ENCODE measurements around the gene FBLN1. TPM values are rescaled to one million over a fixed set of nuclear protein-coding genes. Genes with fewer than 3 reads are reported as not detected.
"Not testable (repeated sequence)": the region's sequence is repeated elsewhere in the genome, so short reads cannot be mapped to it uniquely, and the experiment has no call there.

FBLN1 gene
- total RNA-seq, 2 donors from 2014 or later: 226 to 305 TPM

DNA sequence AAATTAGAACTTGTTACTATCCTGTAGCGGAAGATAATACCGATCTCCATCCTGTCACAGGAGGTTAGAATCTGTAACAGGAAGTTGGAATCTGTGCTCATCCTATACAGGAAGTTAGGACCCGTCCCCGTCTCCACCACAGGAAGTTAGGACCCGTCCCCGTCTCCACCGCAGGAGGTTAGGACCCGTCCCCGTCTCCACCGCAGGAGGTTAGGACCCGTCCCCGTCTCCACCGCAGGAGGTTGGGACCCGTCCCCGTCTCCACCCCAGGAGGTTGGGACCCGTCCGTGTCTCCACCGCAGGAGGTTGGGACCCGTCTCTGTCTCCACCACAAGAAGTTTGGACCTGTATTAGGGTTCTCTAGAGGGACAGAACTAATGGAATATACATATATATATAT lies 52.2 kb downstream of the FBLN1 start:
- peaks cover 1% of the 10 kb centered on the region for H3K4me1 Mint-ChIP-seq
- Histone ChIP-seq H3K27ac (ENCODE audit: low read depth, low read length) (no peak overlapping the region), H3K9me3 (ENCODE audit: control insufficient read depth, low read length) (peaks cover 17% of the 10 kb centered on the region), H3K9ac (ENCODE audit: extremely low read depth, low read length, poor library complexity, severe bottlenecking) (no peak overlapping the region), H3K4me3 (ENCODE audit: low read length) (no peak overlapping the region), H3K36me3 (ENCODE audit: control insufficient read depth, insufficient read depth, low read length) (peaks cover 86% of the 10 kb centered on the region), H3K27me3 (ENCODE audit: control insufficient read depth, insufficient read depth, low read length, poor library complexity, severe bottlenecking) (no peaks in the 10 kb centered on the region), H3K4me1 (ENCODE audit: control insufficient read depth, insufficient read depth, low read length) (no peaks in the 10 kb centered on the region)
- no peak overlapping the region for H3K4me3 Mint-ChIP-seq
- H3K36me3 Mint-ChIP-seq (ENCODE audit: low read depth): peaks cover 72% of the 10 kb centered on the region
- peaks cover 21% of the 10 kb centered on the region for H3K9me3 Mint-ChIP-seq
- no peak for DNase-seq
- WGBS, 2 experiments (ENCODE audit: insufficient coverage in 1 of 2, insufficient read length in 1 of 2): 92 to 95% methylated on average over 6 to 19 of the region's 19 CpGs
- no peaks in the 10 kb centered on the region for H3K27me3 Mint-ChIP-seq (ENCODE audit: insufficient read depth)
- H3K27ac Mint-ChIP-seq: no peak overlapping the region
- TF ChIP-seq, protein P1, sequence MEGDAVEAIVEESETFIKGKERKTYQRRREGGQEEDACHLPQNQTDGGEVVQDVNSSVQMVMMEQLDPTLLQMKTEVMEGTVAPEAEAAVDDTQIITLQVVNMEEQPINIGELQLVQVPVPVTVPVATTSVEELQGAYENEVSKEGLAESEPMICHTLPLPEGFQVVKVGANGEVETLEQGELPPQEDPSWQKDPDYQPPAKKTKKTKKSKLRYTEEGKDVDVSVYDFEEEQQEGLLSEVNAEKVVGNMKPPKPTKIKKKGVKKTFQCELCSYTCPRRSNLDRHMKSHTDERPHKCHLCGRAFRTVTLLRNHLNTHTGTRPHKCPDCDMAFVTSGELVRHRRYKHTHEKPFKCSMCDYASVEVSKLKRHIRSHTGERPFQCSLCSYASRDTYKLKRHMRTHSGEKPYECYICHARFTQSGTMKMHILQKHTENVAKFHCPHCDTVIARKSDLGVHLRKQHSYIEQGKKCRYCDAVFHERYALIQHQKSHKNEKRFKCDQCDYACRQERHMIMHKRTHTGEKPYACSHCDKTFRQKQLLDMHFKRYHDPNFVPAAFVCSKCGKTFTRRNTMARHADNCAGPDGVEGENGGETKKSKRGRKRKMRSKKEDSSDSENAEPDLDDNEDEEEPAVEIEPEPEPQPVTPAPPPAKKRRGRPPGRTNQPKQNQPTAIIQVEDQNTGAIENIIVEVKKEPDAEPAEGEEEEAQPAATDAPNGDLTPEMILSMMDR (conservative IDR thresholded peaks at IDR 0.05): no peak

GRCh38 chr22:45557926-45558325 lies 55.2 kb downstream of the FBLN1 start:
- Mint-ChIP-seq H3K9me3 (peaks cover 40% of the 10 kb centered on the region), H3K36me3 (ENCODE audit: low read depth) (peaks cover 78% of the 10 kb centered on the region)
- not testable (repeated sequence) for H3K9ac ChIP-seq (ENCODE audit: extremely low read depth, low read length, poor library complexity, severe bottlenecking); H3K27me3 ChIP-seq (ENCODE audit: control insufficient read depth, insufficient read depth, low read length, poor library complexity, severe bottlenecking); H3K4me1 ChIP-seq (ENCODE audit: control insufficient read depth, insufficient read depth, low read length); DNase-seq; H3K4me3 ChIP-seq (ENCODE audit: low read length); H3K27ac ChIP-seq (ENCODE audit: low read depth, low read length); H3K27me3 Mint-ChIP-seq (ENCODE audit: insufficient read depth); H3K4me1 Mint-ChIP-seq; H3K27ac Mint-ChIP-seq; H3K4me3 Mint-ChIP-seq
- 95 to 96% methylated on average over 5 to 7 of the region's 7 CpGs for whole genome bisulfite sequencing, 2 experiments (ENCODE audit: insufficient coverage in 1 of 2, insufficient read length in 1 of 2)
- peaks cover 27% of the 10 kb centered on the region for H3K9me3 ChIP-seq (ENCODE audit: control insufficient read depth, low read length)
- peaks cover 79% of the 10 kb centered on the region for H3K36me3 ChIP-seq (ENCODE audit: control insufficient read depth, insufficient read depth, low read length)

GRCh38 chr22:45560092-45560491 lies 57.4 kb downstream of the FBLN1 start:
- H3K27me3 ChIP-seq (ENCODE audit: control insufficient read depth, insufficient read depth, low read length, poor library complexity, severe bottlenecking); H3K4me3 Mint-ChIP-seq; H3K9ac ChIP-seq (ENCODE audit: extremely low read depth, low read length, poor library complexity, severe bottlenecking); DNase-seq; H3K27ac ChIP-seq (ENCODE audit: low read depth, low read length); H3K27me3 Mint-ChIP-seq (ENCODE audit: insufficient read depth); H3K4me1 Mint-ChIP-seq; H3K27ac Mint-ChIP-seq; H3K4me1 ChIP-seq (ENCODE audit: control insufficient read depth, insufficient read depth, low read length); H3K4me3 ChIP-seq (ENCODE audit: low read length): not testable (repeated sequence)
- Mint-ChIP-seq H3K36me3 (ENCODE audit: low read depth) (peaks cover 87% of the 10 kb centered on the region), H3K9me3 (peaks cover 40% of the 10 kb centered on the region)
- peaks cover 27% of the 10 kb centered on the region for H3K9me3 ChIP-seq (ENCODE audit: control insufficient read depth, low read length)
- WGBS, 2 experiments (ENCODE audit: insufficient coverage in 1 of 2, insufficient read length in 1 of 2): 91 to 96% methylated on average over 3 of the region's 3 CpGs
- H3K36me3 ChIP-seq (ENCODE audit: control insufficient read depth, insufficient read depth, low read length): peaks cover 65% of the 10 kb centered on the region

- peaks cover 59% of the 10 kb centered on the region for H3K36me3 ChIP-seq (ENCODE audit: control insufficient read depth, insufficient read depth, low read length)
- not testable (repeated sequence) for H3K4me1 ChIP-seq (ENCODE audit: control insufficient read depth, insufficient read depth, low read length); H3K27ac ChIP-seq (ENCODE audit: low read depth, low read length); H3K4me3 Mint-ChIP-seq; H3K9ac ChIP-seq (ENCODE audit: extremely low read depth, low read length, poor library complexity, severe bottlenecking); H3K27ac Mint-ChIP-seq; H3K4me1 Mint-ChIP-seq; H3K27me3 Mint-ChIP-seq (ENCODE audit: insufficient read depth); H3K27me3 ChIP-seq (ENCODE audit: control insufficient read depth, insufficient read depth, low read length, poor library complexity, severe bottlenecking); H3K4me3 ChIP-seq (ENCODE audit: low read length); DNase-seq
- Mint-ChIP-seq H3K9me3 (peaks cover 40% of the 10 kb centered on the region), H3K36me3 (ENCODE audit: low read depth) (peaks cover 85% of the 10 kb centered on the region)
- WGBS, 2 experiments (ENCODE audit: insufficient coverage in 1 of 2, insufficient read length in 1 of 2): 93% methylated on average over 4 of the region's 4 CpGs; no CpG with 5 or more reads in 1 of the 2 experiments
- H3K9me3 ChIP-seq (ENCODE audit: control insufficient read depth, low read length): peaks cover 27% of the 10 kb centered on the region
These were observed 58.1 kb downstream of the FBLN1 start for GRCh38 chr22:45560761-45561160.

Measured in endodermal cell (in vitro differentiated cells).